ENCODE data around the gene GRAMD2B. TPM values are rescaled to one million over a fixed set of nuclear protein-coding genes. Genes with fewer than 3 reads are reported as not detected.

Gene GRAMD2B
- total RNA-seq, 1 experiment from 2014 or later, result 7.2 TPM

DNA sequence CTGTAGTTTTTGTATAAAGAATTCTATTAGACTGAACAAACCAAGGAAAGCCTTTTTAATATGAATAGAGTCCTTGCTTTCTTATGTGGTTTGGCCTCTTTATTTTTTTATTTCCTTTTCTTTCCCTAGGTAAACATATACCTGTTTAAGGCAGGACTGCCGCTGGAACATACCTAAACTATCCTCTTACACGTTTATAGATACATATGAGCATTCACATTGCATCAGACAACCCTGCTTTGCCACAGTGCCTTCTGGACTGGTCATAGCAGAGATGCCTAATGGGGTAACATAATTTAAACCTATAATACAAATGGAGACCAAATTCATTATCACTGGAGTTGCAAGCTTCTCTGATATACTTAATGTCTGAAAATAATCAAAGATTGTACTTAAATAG, 12.5 kb downstream of the GRAMD2B start:
- BruUV-seq (replicated peaks), result no TSS peak
- TF ChIP-seq, protein P1, sequence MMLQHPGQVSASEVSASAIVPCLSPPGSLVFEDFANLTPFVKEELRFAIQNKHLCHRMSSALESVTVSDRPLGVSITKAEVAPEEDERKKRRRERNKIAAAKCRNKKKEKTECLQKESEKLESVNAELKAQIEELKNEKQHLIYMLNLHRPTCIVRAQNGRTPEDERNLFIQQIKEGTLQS (IDR thresholded peaks at IDR 0.05), result no peak
- no peak for TF ChIP-seq POLR2AphosphoS5 (IDR thresholded peaks at IDR 0.05; ENCODE audit: low read depth, low read length)
- TF ChIP-seq YY1 (IDR thresholded peaks at IDR 0.05; ENCODE audit: extremely low read depth, insufficient replicate concordance, low read depth, low read length), result no peak
- no peak for TF ChIP-seq TCF7L2 (IDR thresholded peaks at IDR 0.05; ENCODE audit: borderline replicate concordance, extremely low read depth, insufficient read depth, insufficient read length)
- TF ChIP-seq SRF (IDR thresholded peaks at IDR 0.05; ENCODE audit: low read depth), result no peak
- TF ChIP-seq, protein P2, sequence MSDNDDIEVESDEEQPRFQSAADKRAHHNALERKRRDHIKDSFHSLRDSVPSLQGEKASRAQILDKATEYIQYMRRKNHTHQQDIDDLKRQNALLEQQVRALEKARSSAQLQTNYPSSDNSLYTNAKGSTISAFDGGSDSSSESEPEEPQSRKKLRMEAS (IDR thresholded peaks at IDR 0.05), result no peak
- TF ChIP-seq EZH2 (IDR thresholded peaks at IDR 0.05), result no peak
- no peak for TF ChIP-seq POLR2A (IDR thresholded peaks at IDR 0.05; ENCODE audit: borderline replicate concordance, extremely low read depth, insufficient read depth, insufficient read length)
- TF ChIP-seq JUND (IDR thresholded peaks at IDR 0.05), result no peak
- TF ChIP-seq, protein P3, sequence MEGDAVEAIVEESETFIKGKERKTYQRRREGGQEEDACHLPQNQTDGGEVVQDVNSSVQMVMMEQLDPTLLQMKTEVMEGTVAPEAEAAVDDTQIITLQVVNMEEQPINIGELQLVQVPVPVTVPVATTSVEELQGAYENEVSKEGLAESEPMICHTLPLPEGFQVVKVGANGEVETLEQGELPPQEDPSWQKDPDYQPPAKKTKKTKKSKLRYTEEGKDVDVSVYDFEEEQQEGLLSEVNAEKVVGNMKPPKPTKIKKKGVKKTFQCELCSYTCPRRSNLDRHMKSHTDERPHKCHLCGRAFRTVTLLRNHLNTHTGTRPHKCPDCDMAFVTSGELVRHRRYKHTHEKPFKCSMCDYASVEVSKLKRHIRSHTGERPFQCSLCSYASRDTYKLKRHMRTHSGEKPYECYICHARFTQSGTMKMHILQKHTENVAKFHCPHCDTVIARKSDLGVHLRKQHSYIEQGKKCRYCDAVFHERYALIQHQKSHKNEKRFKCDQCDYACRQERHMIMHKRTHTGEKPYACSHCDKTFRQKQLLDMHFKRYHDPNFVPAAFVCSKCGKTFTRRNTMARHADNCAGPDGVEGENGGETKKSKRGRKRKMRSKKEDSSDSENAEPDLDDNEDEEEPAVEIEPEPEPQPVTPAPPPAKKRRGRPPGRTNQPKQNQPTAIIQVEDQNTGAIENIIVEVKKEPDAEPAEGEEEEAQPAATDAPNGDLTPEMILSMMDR (IDR thresholded peaks at IDR 0.05 in 2 of 3, conservative IDR thresholded peaks at IDR 0.05 in 1 of 3; ENCODE audit: borderline replicate concordance in 1 of 3, insufficient read depth in 1 of 3, low read depth in 2 of 3, low read length in 2 of 3), result no peak
- TF ChIP-seq SP1 (IDR thresholded peaks at IDR 0.05; ENCODE audit: low read depth), result no peak
- no peak for TF ChIP-seq RAD21 (IDR thresholded peaks at IDR 0.05; ENCODE audit: low read depth)
- TF ChIP-seq, protein P4, sequence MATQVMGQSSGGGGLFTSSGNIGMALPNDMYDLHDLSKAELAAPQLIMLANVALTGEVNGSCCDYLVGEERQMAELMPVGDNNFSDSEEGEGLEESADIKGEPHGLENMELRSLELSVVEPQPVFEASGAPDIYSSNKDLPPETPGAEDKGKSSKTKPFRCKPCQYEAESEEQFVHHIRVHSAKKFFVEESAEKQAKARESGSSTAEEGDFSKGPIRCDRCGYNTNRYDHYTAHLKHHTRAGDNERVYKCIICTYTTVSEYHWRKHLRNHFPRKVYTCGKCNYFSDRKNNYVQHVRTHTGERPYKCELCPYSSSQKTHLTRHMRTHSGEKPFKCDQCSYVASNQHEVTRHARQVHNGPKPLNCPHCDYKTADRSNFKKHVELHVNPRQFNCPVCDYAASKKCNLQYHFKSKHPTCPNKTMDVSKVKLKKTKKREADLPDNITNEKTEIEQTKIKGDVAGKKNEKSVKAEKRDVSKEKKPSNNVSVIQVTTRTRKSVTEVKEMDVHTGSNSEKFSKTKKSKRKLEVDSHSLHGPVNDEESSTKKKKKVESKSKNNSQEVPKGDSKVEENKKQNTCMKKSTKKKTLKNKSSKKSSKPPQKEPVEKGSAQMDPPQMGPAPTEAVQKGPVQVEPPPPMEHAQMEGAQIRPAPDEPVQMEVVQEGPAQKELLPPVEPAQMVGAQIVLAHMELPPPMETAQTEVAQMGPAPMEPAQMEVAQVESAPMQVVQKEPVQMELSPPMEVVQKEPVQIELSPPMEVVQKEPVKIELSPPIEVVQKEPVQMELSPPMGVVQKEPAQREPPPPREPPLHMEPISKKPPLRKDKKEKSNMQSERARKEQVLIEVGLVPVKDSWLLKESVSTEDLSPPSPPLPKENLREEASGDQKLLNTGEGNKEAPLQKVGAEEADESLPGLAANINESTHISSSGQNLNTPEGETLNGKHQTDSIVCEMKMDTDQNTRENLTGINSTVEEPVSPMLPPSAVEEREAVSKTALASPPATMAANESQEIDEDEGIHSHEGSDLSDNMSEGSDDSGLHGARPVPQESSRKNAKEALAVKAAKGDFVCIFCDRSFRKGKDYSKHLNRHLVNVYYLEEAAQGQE (IDR thresholded peaks at IDR 0.05; ENCODE audit: low read depth), result no peak
- no peak for TF ChIP-seq CEBPB (IDR thresholded peaks at IDR 0.05; ENCODE audit: low read depth)
- no peak for TF ChIP-seq FOSL1 (IDR thresholded peaks at IDR 0.05; ENCODE audit: low read depth)
- no peak for TF ChIP-seq SIN3A (IDR thresholded peaks at IDR 0.05; ENCODE audit: low read depth)
- no peak for TF ChIP-seq ZNF274 (IDR thresholded peaks at IDR 0.05; ENCODE audit: low read depth, low read length)
- no peak for TF ChIP-seq EGR1 (IDR thresholded peaks at IDR 0.05; ENCODE audit: low read depth)
- TF ChIP-seq ELF1 (IDR thresholded peaks at IDR 0.05; ENCODE audit: borderline replicate concordance, low read depth), result no peak
- TF ChIP-seq ZFX (IDR thresholded peaks at IDR 0.05), result no peak
- Histone ChIP-seq H3K27me3 (ENCODE audit: insufficient read depth, low read length) (no peaks in the 10 kb centered on the region), H2AFZ (ENCODE audit: low read depth, low read length, poor library complexity, severe bottlenecking) (no peak overlapping the region), H3K4me1 (ENCODE audit: control insufficient read depth in 1 of 2, insufficient read depth in 2 of 2, low read length in 2 of 2) (peaks cover 0 to 11% of the 10 kb centered on the region in 2 experiments; a peak in 1 of 4 replicates), H3K9me3 (ENCODE audit: control insufficient read depth in 1 of 2, insufficient read depth in 1 of 2, low read depth in 1 of 2, low read length in 2 of 2) (no peaks in the 10 kb centered on the region), H3K4me2 (ENCODE audit: low read length) (no peak overlapping the region), H4K20me1 (ENCODE audit: insufficient read depth) (no peaks in the 10 kb centered on the region), H3K4me3 (replicated peaks in 1 of 2; ENCODE audit: low read depth in 1 of 2, low read length in 2 of 2) (no peak overlapping the region), H3K9me2 (ENCODE audit: insufficient read depth) (no peaks in the 10 kb centered on the region), H3K36me3 (ENCODE audit: control insufficient read depth in 1 of 2, insufficient read depth in 2 of 2, low read length in 2 of 2) (no peaks in the 10 kb centered on the region), H3K79me2 (ENCODE audit: insufficient read depth, low read length) (no peaks in the 10 kb centered on the region), H3K27ac (ENCODE audit: low read depth, low read length) (no peak overlapping the region), H3K9ac (ENCODE audit: low read length) (no peak overlapping the region)
- DNase-seq (ENCODE audit: low read depth, low spot score) (no peak), ATAC-seq (no peak)
- ChIA-PET POLR2A (no interaction called here), CTCF (no interaction called here), RAD21 (ENCODE audit: low non-redundant PET in 1 of 2, low total read pairs in 2 of 2, uncharacterized antibody in 2 of 2, unreplicated experiment in 2 of 2) (no interaction called here)
- intact Hi-C loops (cut with micrococcal nuclease), result no loop called here
